Sigmoid colon (tissue), 7 donors: ENCODE data around the gene JAM2. TPM values are rescaled to one million over a fixed set of nuclear protein-coding genes. Genes with fewer than 3 reads are reported as not detected.
"Not testable (repeated sequence)": the region's sequence is repeated elsewhere in the genome, so short reads cannot be mapped to it uniquely, and the experiment has no call there.

Experiments used
- DNase-seq: peaks from one replicate; pipeline ENCODE4 v3.0.0-alpha.2; 2019
- H3K27ac ChIP-seq, 4 donors: fragments of 200-600 bp; sonication (generic); one replicate each; pipeline ENCODE4 v1.5.1; 2016 to 2019; ENCODE audit warnings: mild to moderate bottlenecking in 1 of 4
- H3K27me3 ChIP-seq, 3 donors: fragments of 200-600 bp; sonication (generic); one replicate each; pipeline ENCODE4 v1.5.1; 2019; ENCODE audit warnings: mild to moderate bottlenecking in 1 of 3
- H3K36me3 ChIP-seq, 4 donors: fragments of 200-600 bp; sonication (generic); one replicate each; pipeline ENCODE4 v1.5.1; 2016 to 2019
- H3K4me1 ChIP-seq, 4 donors: fragments of 200-600 bp; sonication (generic); one replicate each; pipeline ENCODE4 v1.5.1; 2017 to 2019
- H3K4me3 ChIP-seq, 4 donors: fragments of 200-600 bp; sonication (generic); one replicate each; pipeline ENCODE4 v1.5.1; 2017 to 2019; ENCODE audit warnings: mild to moderate bottlenecking in 2 of 4, moderate library complexity in 1 of 4
- H3K9me3 ChIP-seq, 4 donors: fragments of 200-600 bp in 3 of 4; sonication (generic) in 3 of 4; one replicate each; pipeline versions ENCODE4 v1.5.1 to v1.6.1; 2013 to 2019
- EP300 ChIP-seq, 4 donors: sonication (generic); formaldehyde crosslinking; IDR thresholded peaks; one replicate each; pipeline ENCODE4 v1.6.1; 2017; ENCODE audit warnings: antibody characterized with exemption in 4 of 4
- POLR2A ChIP-seq, 2 donors: fragments of 450-650 bp; IDR thresholded peaks; one replicate each; pipeline ENCODE4 v1.6.1; 2016; ENCODE audit warnings: antibody characterized with exemption in 2 of 2, mild to moderate bottlenecking in 2 of 2, moderate library complexity in 2 of 2
- POLR2AphosphoS5 ChIP-seq, 4 donors: sonication (generic); formaldehyde crosslinking; IDR thresholded peaks; one replicate each; pipeline ENCODE4 v1.6.1; 2017; ENCODE audit warnings: antibody characterized with exemption in 4 of 4
- WGBS, 2 donors: extraction: QIAGEN DNeasy Blood & Tissue Kit; methylation state at CpG; one replicate each; pipeline ENCODE4 v1.1.7; 2013; 5-methylcytosine and 5-hydroxymethylcytosine counted together
- intact Hi-C: fragments of 100-400 bp; cut with DNase I; formaldehyde crosslinking; loops from one replicate; pipeline ENCODE4 v1.15.1; 2023
- polyA plus RNA-seq, 3 donors: library from polyadenylated mRNA; stranded (reverse); fragments of 200-250 nt; gene quantifications; one replicate each; pipeline ENCODE4 v1.2.3, GENCODE V29; 2013
- total RNA-seq, 4 donors: library from RNA; depleted of rRNA; stranded (reverse); fragments of >200 nt; gene quantifications; one replicate each; pipeline ENCODE4 v1.1.0, GENCODE V29; 2016
- TF ChIP-seq, protein P1 (sequence below), 4 experiments: fragments of 450-650 bp in 3 of 4; fragments of 200-600 bp in 1 of 4; IDR thresholded peaks; one replicate each; pipeline ENCODE4 v1.5.1; 2016 to 2019; ENCODE audit warnings: antibody characterized with exemption in 4 of 4, mild to moderate bottlenecking in 3 of 4, moderate library complexity in 2 of 4
- donor health status: healthy with polysubstance abuse.
- donor health status: Bipolar disorder and iron deficiency.
- donor health status: healthy.

The JAM2 gene
- total and polyA plus RNA-seq, 7 donors, result 0.46 to 31.6 (median 13.0) TPM

DNA sequence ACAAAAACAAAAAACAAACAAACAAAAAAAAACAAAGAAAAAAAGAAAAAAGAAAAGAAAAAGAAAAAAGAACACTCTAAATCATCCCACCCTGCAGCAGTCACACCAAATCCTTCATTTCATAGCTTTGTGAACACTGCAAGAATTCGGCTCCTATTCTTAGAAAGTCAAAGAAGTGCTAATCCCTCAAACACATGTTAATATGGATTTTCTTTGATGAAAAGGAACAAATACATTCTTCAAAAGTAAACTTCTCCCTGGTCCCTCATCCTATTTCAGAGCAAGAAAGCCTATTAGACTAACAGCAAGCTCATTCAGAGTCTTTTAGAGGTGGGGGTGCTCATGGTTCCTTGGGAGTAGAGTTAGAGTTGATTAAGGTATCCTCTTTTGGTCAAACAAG lies 24.6 kb upstream of the JAM2 start:
- H3K36me3 ChIP-seq, result no peaks in the 10 kb centered on the region
- intact Hi-C loops, result no loop called here
- no peaks in the 10 kb centered on the region for H3K4me1 ChIP-seq
- no peaks in the 10 kb centered on the region for H3K9me3 ChIP-seq
- no peak for DNase-seq
- TF ChIP-seq POLR2AphosphoS5 (IDR thresholded peaks at IDR 0.05) (no peak), POLR2A (IDR thresholded peaks at IDR 0.05) (no peak)
- no peaks in the 10 kb centered on the region for H3K27me3 ChIP-seq
- WGBS, 2 donors, result 92 to 93% methylated on average over 1 of the region's 1 CpG
- no peak overlapping the region for H3K27ac ChIP-seq
- no peak overlapping the region for H3K4me3 ChIP-seq

DNA sequence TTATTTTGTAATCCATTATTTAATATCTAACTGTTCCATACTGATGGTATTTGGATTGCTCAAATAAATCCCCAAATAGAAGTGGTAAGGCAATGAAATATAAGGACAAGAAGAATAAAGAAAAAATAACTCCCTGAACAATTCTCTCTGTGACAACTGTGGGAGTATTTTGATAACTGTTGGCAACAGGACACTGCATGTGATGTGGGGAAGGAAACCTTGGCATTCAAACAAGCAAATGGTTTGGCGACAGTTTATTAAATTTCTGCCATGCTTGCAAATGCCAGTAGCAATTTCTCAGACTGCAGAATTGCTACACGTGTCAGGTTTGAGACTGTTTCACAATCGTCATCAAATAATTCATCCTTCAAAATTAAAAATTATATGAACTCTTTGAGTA lies 23.2 kb upstream of the JAM2 start:
- 89 to 92% methylated on average over 3 of the region's 3 CpGs for WGBS, 2 donors
- H3K27ac ChIP-seq, result no peak overlapping the region
- no peaks in the 10 kb centered on the region for H3K27me3 ChIP-seq
- H3K9me3 ChIP-seq, result no peaks in the 10 kb centered on the region
- H3K36me3 ChIP-seq, result no peaks in the 10 kb centered on the region
- TF ChIP-seq, protein P1, sequence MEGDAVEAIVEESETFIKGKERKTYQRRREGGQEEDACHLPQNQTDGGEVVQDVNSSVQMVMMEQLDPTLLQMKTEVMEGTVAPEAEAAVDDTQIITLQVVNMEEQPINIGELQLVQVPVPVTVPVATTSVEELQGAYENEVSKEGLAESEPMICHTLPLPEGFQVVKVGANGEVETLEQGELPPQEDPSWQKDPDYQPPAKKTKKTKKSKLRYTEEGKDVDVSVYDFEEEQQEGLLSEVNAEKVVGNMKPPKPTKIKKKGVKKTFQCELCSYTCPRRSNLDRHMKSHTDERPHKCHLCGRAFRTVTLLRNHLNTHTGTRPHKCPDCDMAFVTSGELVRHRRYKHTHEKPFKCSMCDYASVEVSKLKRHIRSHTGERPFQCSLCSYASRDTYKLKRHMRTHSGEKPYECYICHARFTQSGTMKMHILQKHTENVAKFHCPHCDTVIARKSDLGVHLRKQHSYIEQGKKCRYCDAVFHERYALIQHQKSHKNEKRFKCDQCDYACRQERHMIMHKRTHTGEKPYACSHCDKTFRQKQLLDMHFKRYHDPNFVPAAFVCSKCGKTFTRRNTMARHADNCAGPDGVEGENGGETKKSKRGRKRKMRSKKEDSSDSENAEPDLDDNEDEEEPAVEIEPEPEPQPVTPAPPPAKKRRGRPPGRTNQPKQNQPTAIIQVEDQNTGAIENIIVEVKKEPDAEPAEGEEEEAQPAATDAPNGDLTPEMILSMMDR (IDR thresholded peaks at IDR 0.05), result no peak
- TF ChIP-seq POLR2A (IDR thresholded peaks at IDR 0.05), result no peak
- TF ChIP-seq EP300 (IDR thresholded peaks at IDR 0.05), result no peak
- TF ChIP-seq POLR2AphosphoS5 (IDR thresholded peaks at IDR 0.05), result no peak
- H3K4me1 ChIP-seq, result no peaks in the 10 kb centered on the region
- intact Hi-C loops, result no loop called here
- H3K4me3 ChIP-seq, result no peak overlapping the region
- DNase-seq, result no peak

DNA sequence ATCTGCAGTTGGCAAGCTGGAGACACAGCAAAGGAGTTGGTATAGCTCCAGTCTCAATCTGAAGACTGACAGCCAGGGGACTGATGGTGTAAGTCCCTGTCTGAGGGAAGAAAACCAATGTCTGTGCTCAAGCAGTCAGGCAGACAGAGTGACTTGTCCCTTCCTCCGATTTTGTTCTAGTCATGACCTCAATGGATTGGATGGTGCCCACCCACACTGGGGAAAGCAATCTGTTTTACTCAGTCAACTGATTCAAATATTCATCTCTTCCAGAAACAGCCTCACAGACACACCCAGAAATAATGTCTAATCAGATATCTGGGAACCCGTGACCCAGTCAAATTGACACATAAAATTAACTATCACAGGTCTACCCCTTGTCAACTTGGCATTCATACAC lies 19.9 kb upstream of the JAM2 start:
- H3K36me3 ChIP-seq, result no peaks in the 10 kb centered on the region
- H3K9me3 ChIP-seq, result no peaks in the 10 kb centered on the region
- 66 to 79% methylated on average over 2 of the region's 2 CpGs for WGBS, 2 donors
- no peak for DNase-seq
- intact Hi-C loops, result no loop called here
- TF ChIP-seq POLR2AphosphoS5 (IDR thresholded peaks at IDR 0.05), result no peak
- TF ChIP-seq EP300 (IDR thresholded peaks at IDR 0.05), result no peak
- TF ChIP-seq POLR2A (IDR thresholded peaks at IDR 0.05), result no peak
- TF ChIP-seq, protein P1 (IDR thresholded peaks at IDR 0.05), result no peak
- H3K4me1 ChIP-seq, result no peaks in the 10 kb centered on the region
- no peak overlapping the region for H3K27ac ChIP-seq
- no peak overlapping the region for H3K4me3 ChIP-seq
- no peaks in the 10 kb centered on the region for H3K27me3 ChIP-seq

DNA sequence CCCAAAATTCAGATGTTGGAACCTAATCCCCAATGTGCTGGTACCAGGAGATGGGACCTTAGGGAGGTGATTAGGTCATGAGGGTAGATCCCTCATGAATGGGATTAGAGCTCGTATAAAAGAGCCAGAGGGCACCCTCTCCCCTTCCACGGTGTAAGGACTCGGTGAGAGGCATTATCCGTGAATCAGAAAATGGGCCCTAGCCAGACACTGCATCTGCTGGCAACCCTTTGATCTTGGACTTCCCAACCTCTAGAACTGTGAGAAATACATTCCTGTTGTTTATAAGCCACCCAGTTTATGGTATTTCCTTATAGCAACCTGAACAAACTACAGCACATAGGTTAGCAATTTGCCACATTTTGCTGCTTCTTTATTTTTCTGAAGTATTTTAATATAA lies 14.5 kb upstream of the JAM2 start:
- 86 to 93% methylated on average over 4 of the region's 4 CpGs for WGBS, 2 donors
- H3K27me3 ChIP-seq, result no peaks in the 10 kb centered on the region

DNA sequence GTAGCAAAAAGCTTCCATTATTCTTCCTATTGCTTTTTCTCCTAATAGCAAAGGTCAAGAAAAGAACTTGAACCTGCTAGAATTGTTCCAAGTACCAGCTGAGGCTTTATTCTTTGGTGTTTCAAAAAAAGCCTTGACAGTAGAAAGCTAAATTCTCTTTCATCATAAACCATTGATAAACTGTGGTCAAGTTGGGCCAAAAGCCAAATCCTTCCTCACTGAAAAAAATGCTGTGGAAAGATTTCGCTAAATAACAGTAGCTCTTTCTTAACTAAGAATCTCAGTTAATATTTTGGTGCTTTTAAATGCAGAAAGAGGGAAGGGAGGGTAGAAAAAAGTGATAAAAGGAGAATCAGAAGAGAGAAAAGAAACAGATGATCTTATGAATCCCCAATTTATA lies 14.0 kb upstream of the JAM2 start:
- TF ChIP-seq POLR2A (IDR thresholded peaks at IDR 0.05) (no peak), EP300 (IDR thresholded peaks at IDR 0.05) (no peak), POLR2AphosphoS5 (IDR thresholded peaks at IDR 0.05) (no peak)
- TF ChIP-seq, protein P1 (IDR thresholded peaks at IDR 0.05), result no peak
- H3K9me3 ChIP-seq, result no peaks in the 10 kb centered on the region
- no peak overlapping the region for H3K4me3 ChIP-seq
- no peaks in the 10 kb centered on the region for H3K27me3 ChIP-seq
- H3K36me3 ChIP-seq, result no peaks in the 10 kb centered on the region
- no peaks in the 10 kb centered on the region for H3K4me1 ChIP-seq
- intact Hi-C loops, result no loop called here
- DNase-seq, result no peak
- 81 to 89% methylated on average over 1 of the region's 1 CpG for WGBS, 2 donors
- no peak overlapping the region for H3K27ac ChIP-seq

More for the DNA sequence above, 14.5 kb upstream of the JAM2 start:
- intact Hi-C loops, result no loop called here
- H3K4me3 ChIP-seq, result no peak overlapping the region
- H3K27ac ChIP-seq, result no peak overlapping the region
- H3K9me3 ChIP-seq, result no peaks in the 10 kb centered on the region
- no peak for DNase-seq
- TF ChIP-seq, protein P1 (IDR thresholded peaks at IDR 0.05), result no peak
- no peak for TF ChIP-seq POLR2AphosphoS5 (IDR thresholded peaks at IDR 0.05)
- TF ChIP-seq EP300 (IDR thresholded peaks at IDR 0.05), result no peak
- TF ChIP-seq POLR2A (IDR thresholded peaks at IDR 0.05), result no peak
- no peaks in the 10 kb centered on the region for H3K4me1 ChIP-seq
- H3K36me3 ChIP-seq, result no peaks in the 10 kb centered on the region

DNA sequence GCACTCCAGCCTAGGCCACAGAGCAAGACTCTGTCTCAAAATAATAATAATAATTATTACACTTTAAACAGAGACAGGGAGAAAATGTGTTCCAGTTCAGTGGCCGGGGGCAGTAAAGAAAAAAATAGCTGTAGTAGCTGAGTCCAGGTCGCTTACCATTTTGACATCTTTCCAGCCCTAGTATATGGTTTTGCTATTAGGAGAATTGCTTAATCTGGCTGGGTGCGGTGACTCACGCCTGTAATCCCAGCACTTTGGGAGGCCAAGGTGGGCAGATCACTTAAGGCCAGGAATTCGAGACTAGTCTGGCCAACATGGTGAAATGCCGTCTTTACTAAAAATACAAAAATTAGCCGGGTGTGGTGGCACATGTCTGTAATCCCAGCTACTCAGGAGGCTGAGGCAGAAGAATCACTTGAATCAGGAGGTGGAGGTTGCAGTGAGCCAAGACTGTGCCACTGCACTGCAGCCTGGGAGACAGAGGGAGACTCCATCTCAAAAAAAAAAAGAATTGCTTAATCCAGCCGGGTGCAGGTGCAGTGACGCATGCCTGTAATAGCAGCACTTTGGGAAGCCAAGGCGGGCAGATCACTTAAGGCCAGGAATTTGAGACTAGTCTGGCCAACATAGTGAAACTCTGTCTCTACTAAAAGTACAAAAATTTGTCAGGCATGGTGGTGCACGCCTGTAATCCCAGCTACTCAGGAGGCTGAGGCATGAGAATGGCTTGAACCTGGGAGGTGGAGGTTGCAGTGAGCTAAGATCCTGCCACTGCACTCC lies 13.1 kb upstream of the JAM2 start:
- intact Hi-C loops, H3K27me3 ChIP-seq, H3K27ac ChIP-seq, H3K9me3 ChIP-seq, H3K36me3 ChIP-seq, H3K4me3 ChIP-seq, H3K4me1 ChIP-seq, DNase-seq: not testable (repeated sequence)
- WGBS, 2 donors, result 91 to 95% methylated on average over 11 of the region's 11 CpGs
